ENCODE measurements around the gene MKLN1. TPM values are rescaled to one million over a fixed set of nuclear protein-coding genes. Genes with fewer than 3 reads are reported as not detected.

Gene MKLN1
- 10 to 100 TPM in 3 of 4 donors, 1 to 10 TPM in 1; 7.9 to 32.6 (median 17.8) TPM for polyA plus RNA-seq
- long read RNA-seq, donor 1, full-length matches to known transcripts: 15 of 55 reads
- long read RNA-seq, donor 1, partial matches to known transcripts: 40 of 55 reads
- long read RNA-seq, donor 1, other reads (novel, unspliced or antisense): 0 of 55 reads
- long read RNA-seq, donor 2, full-length matches to known transcripts: 4 of 4 reads
- long read RNA-seq, donor 2, partial matches to known transcripts: 0 of 4 reads
- long read RNA-seq, donor 2, other reads (novel, unspliced or antisense): 0 of 4 reads
- long read RNA-seq, donor 3, full-length matches to known transcripts: 2 of 13 reads
- long read RNA-seq, donor 3, partial matches to known transcripts: 11 of 13 reads
- long read RNA-seq, donor 3, other reads (novel, unspliced or antisense): 0 of 13 reads
- long read RNA-seq, donor 4: 0 reads
- long read RNA-seq, donor 5, full-length matches to known transcripts: 1 of 1 reads
- long read RNA-seq, donor 5, partial matches to known transcripts: 0 of 1 reads
- long read RNA-seq, donor 5, other reads (novel, unspliced or antisense): 0 of 1 reads
- long read RNA-seq, donor 6, full-length matches to known transcripts: 4 of 4 reads
- long read RNA-seq, donor 6, partial matches to known transcripts: 0 of 4 reads
- long read RNA-seq, donor 6, other reads (novel, unspliced or antisense): 0 of 4 reads
- long read RNA-seq, donor 7, full-length matches to known transcripts: 8 of 13 reads
- long read RNA-seq, donor 7, partial matches to known transcripts: 5 of 13 reads
- long read RNA-seq, donor 7, other reads (novel, unspliced or antisense): 0 of 13 reads
- long read RNA-seq, donor 8: 0 reads
- long read RNA-seq, donor 9, partial matches to known transcripts: 0 of 1 reads
- long read RNA-seq, donor 9, other reads (novel, unspliced or antisense): 0 of 1 reads
- long read RNA-seq, donor 10, full-length matches to known transcripts: 6 of 6 reads
- long read RNA-seq, donor 10, partial matches to known transcripts: 0 of 6 reads
- long read RNA-seq, donor 10, other reads (novel, unspliced or antisense): 0 of 6 reads

GRCh38 chr7:131327626-131328376 is at the start of gene MKLN1:
Gene MKLN1 (plus strand): TSS chr7:131327876. CDS start chr7:131327900, 24 bp downstream.
- WGBS, 3 donors: 0% methylated on average over 60 to 69 of the region's 69 CpGs
- Histone ChIP-seq H3K4me1 (ENCODE audit: control insufficient read depth in 3 of 3, insufficient read depth in 2 of 3, low read depth in 1 of 3, low read length in 2 of 3) (peaks cover 4 to 15% (median 9%) of the 10 kb centered on the region in 3 donors), H3K36me3 (ENCODE audit: control insufficient read depth in 3 of 3, insufficient read depth in 2 of 3, low read depth in 1 of 3, low read length in 3 of 3) (peaks cover 0 to 4% (median 0%) of the 10 kb centered on the region in 3 donors), H3K9me3 (ENCODE audit: control insufficient read depth in 2 of 2, insufficient read depth in 1 of 2, low read depth in 1 of 2, low read length in 1 of 2) (no peaks in the 10 kb centered on the region), H3K27ac (ENCODE audit: low read depth in 1 of 3, low read length in 2 of 3) (peak within 1 kb of the TSS; percentile 98 to 99 (median 99)), H3K4me3 (ENCODE audit: low read depth in 1 of 3, low read length in 3 of 3) (peak within 1 kb of the TSS; percentile 87 to 99 (median 98)), H3K27me3 (ENCODE audit: control insufficient read depth in 3 of 3, insufficient read depth in 3 of 3, low read length in 3 of 3) (no peaks in the 10 kb centered on the region)
- FAIRE-seq (no peak), DNase-seq (peak; percentile 91 to 96)

DNA sequence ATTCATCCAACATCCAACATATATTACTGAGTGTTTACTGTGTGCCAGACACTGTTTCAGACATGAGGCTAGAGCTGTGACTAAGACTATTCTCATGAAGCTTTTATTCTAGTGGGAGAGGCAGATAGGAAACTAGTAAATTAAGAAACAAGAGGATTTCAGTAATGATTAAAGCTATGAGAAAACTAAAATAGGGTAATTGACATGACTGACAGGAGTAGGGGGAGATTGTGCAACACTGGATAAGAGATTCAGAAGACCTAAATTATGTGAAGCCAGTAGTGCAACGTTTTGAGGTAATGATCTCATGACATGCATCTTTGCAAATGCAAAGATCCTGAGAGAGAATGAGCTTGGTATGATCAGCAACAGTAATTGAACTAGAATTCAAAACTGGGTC is 48.6 kb upstream of the MKLN1 start:
- WGBS, 3 donors: 29 to 53% (median 48%) methylated on average over 1 of the region's 1 CpG
- H3K27me3 ChIP-seq (ENCODE audit: control insufficient read depth in 3 of 3, insufficient read depth in 3 of 3, low read length in 3 of 3): no peaks in the 10 kb centered on the region
- no peaks in the 10 kb centered on the region for H3K9me3 ChIP-seq (ENCODE audit: control insufficient read depth in 2 of 2, insufficient read depth in 1 of 2, low read depth in 1 of 2, low read length in 1 of 2)
- no peak overlapping the region for H3K4me3 ChIP-seq (ENCODE audit: low read depth in 1 of 3, low read length in 3 of 3)
- DNase-seq (no peak), FAIRE-seq (no peak)
- no peaks in the 10 kb centered on the region for H3K36me3 ChIP-seq (ENCODE audit: control insufficient read depth in 3 of 3, insufficient read depth in 2 of 3, low read depth in 1 of 3, low read length in 3 of 3)
- no peaks in the 10 kb centered on the region for H3K4me1 ChIP-seq (ENCODE audit: control insufficient read depth in 3 of 3, insufficient read depth in 2 of 3, low read depth in 1 of 3, low read length in 2 of 3)
- no peak overlapping the region for H3K27ac ChIP-seq (ENCODE audit: low read depth in 1 of 3, low read length in 2 of 3)

- no peaks in the 10 kb centered on the region for H3K36me3 ChIP-seq (ENCODE audit: control insufficient read depth in 3 of 3, insufficient read depth in 2 of 3, low read depth in 1 of 3, low read length in 3 of 3)
- H3K27me3 ChIP-seq (ENCODE audit: control insufficient read depth in 3 of 3, insufficient read depth in 3 of 3, low read length in 3 of 3): no peaks in the 10 kb centered on the region
- no peak overlapping the region for H3K4me3 ChIP-seq (ENCODE audit: low read depth in 1 of 3, low read length in 3 of 3)
- H3K9me3 ChIP-seq (ENCODE audit: control insufficient read depth in 2 of 2, insufficient read depth in 1 of 2, low read depth in 1 of 2, low read length in 1 of 2): no peaks in the 10 kb centered on the region
- WGBS, 3 donors: 90 to 93% (median 93%) methylated on average over 5 of the region's 5 CpGs
- no peaks in the 10 kb centered on the region for H3K4me1 ChIP-seq (ENCODE audit: control insufficient read depth in 3 of 3, insufficient read depth in 2 of 3, low read depth in 1 of 3, low read length in 2 of 3)
- no peak for DNase-seq
- FAIRE-seq: no peak
- H3K27ac ChIP-seq (ENCODE audit: low read depth in 1 of 3, low read length in 2 of 3): no peak overlapping the region
Measured at GRCh38 chr7:131281266-131282048, 46.2 kb upstream of the MKLN1 start.

- Histone ChIP-seq H3K27me3 (ENCODE audit: control insufficient read depth in 3 of 3, insufficient read depth in 3 of 3, low read length in 3 of 3) (no peaks in the 10 kb centered on the region), H3K9me3 (ENCODE audit: control insufficient read depth in 2 of 2, insufficient read depth in 1 of 2, low read depth in 1 of 2, low read length in 1 of 2) (peaks cover 0 to 3% of the 10 kb centered on the region in 2 donors), H3K4me3 (ENCODE audit: low read depth in 1 of 3, low read length in 3 of 3) (no peak overlapping the region), H3K27ac (ENCODE audit: low read depth in 1 of 3, low read length in 2 of 3) (peak overlapping the region in 1 of 3 donors; percentile 46), H3K36me3 (ENCODE audit: control insufficient read depth in 3 of 3, insufficient read depth in 2 of 3, low read depth in 1 of 3, low read length in 3 of 3) (no peaks in the 10 kb centered on the region), H3K4me1 (ENCODE audit: control insufficient read depth in 3 of 3, insufficient read depth in 2 of 3, low read depth in 1 of 3, low read length in 2 of 3) (no peaks in the 10 kb centered on the region)
- no peak for DNase-seq
- no peak for FAIRE-seq
- 77 to 88% (median 82%) methylated on average over 13 of the region's 13 CpGs for WGBS, 3 donors
Measured at GRCh38 chr7:131284702-131285419, 42.8 kb upstream of the MKLN1 start.

DNA sequence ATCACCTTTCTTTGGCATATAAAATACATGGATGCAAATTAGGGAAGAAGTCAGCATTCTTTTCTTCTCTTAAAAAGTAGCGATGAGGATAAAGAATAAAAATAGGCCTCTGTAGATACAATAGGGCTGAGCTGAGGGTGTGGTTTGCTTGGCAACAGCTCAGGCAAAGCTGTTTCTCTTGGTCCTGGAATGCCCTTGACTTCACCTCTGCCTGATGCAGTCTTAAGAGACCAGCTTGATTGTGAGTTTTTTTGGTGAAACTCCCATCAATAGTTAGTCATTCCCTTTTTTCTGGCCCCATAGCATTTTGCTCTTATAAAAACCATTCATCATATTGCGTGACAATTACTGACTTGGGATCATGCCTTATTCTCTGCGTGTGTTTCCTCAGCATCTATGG is 42.1 kb upstream of the MKLN1 start:
- DNase-seq (no peak), FAIRE-seq (no peak)
- Histone ChIP-seq H3K27me3 (ENCODE audit: control insufficient read depth in 3 of 3, insufficient read depth in 3 of 3, low read length in 3 of 3) (no peaks in the 10 kb centered on the region), H3K36me3 (ENCODE audit: control insufficient read depth in 3 of 3, insufficient read depth in 2 of 3, low read depth in 1 of 3, low read length in 3 of 3) (no peaks in the 10 kb centered on the region), H3K4me3 (ENCODE audit: low read depth in 1 of 3, low read length in 3 of 3) (no peak overlapping the region), H3K27ac (ENCODE audit: low read depth in 1 of 3, low read length in 2 of 3) (no peak overlapping the region), H3K9me3 (ENCODE audit: control insufficient read depth in 2 of 2, insufficient read depth in 1 of 2, low read depth in 1 of 2, low read length in 1 of 2) (peaks cover 0 to 3% of the 10 kb centered on the region in 2 donors), H3K4me1 (ENCODE audit: control insufficient read depth in 3 of 3, insufficient read depth in 2 of 3, low read depth in 1 of 3, low read length in 2 of 3) (no peaks in the 10 kb centered on the region)
- WGBS, 3 donors: 82 to 95% (median 94%) methylated on average over 3 of the region's 3 CpGs

GRCh38 chr7:131288450-131288849 is 39.2 kb upstream of the MKLN1 start:
- Histone ChIP-seq H3K9me3 (ENCODE audit: control insufficient read depth in 2 of 2, insufficient read depth in 1 of 2, low read depth in 1 of 2, low read length in 1 of 2) (peaks cover 0 to 3% of the 10 kb centered on the region in 2 donors), H3K27me3 (ENCODE audit: control insufficient read depth in 3 of 3, insufficient read depth in 3 of 3, low read length in 3 of 3) (no peaks in the 10 kb centered on the region), H3K4me3 (ENCODE audit: low read depth in 1 of 3, low read length in 3 of 3) (no peak overlapping the region), H3K27ac (ENCODE audit: low read depth in 1 of 3, low read length in 2 of 3) (no peak overlapping the region), H3K4me1 (ENCODE audit: control insufficient read depth in 3 of 3, insufficient read depth in 2 of 3, low read depth in 1 of 3, low read length in 2 of 3) (no peaks in the 10 kb centered on the region), H3K36me3 (ENCODE audit: control insufficient read depth in 3 of 3, insufficient read depth in 2 of 3, low read depth in 1 of 3, low read length in 3 of 3) (no peaks in the 10 kb centered on the region)
- 79 to 89% (median 87%) methylated on average over 4 of the region's 4 CpGs for WGBS, 3 donors
- DNase-seq (no peak), FAIRE-seq (no peak)

GRCh38 chr7:131289051-131289450 is 38.6 kb upstream of the MKLN1 start:
- H3K36me3 ChIP-seq (ENCODE audit: control insufficient read depth in 3 of 3, insufficient read depth in 2 of 3, low read depth in 1 of 3, low read length in 3 of 3): no peaks in the 10 kb centered on the region
- H3K27me3 ChIP-seq (ENCODE audit: control insufficient read depth in 3 of 3, insufficient read depth in 3 of 3, low read length in 3 of 3): no peaks in the 10 kb centered on the region
- no peak overlapping the region for H3K4me3 ChIP-seq (ENCODE audit: low read depth in 1 of 3, low read length in 3 of 3)
- FAIRE-seq: no peak
- H3K4me1 ChIP-seq (ENCODE audit: control insufficient read depth in 3 of 3, insufficient read depth in 2 of 3, low read depth in 1 of 3, low read length in 2 of 3): no peaks in the 10 kb centered on the region
- H3K9me3 ChIP-seq (ENCODE audit: control insufficient read depth in 2 of 2, insufficient read depth in 1 of 2, low read depth in 1 of 2, low read length in 1 of 2): peaks cover 0 to 3% of the 10 kb centered on the region in 2 donors
- 93 to 99% (median 98%) methylated on average over 5 of the region's 5 CpGs for WGBS, 3 donors
- no peak overlapping the region for H3K27ac ChIP-seq (ENCODE audit: low read depth in 1 of 3, low read length in 2 of 3)
- DNase-seq: no peak
